ENCODE results near the gene PNPLA5.
"Not testable (repeated sequence)": the region's sequence is repeated elsewhere in the genome, so short reads cannot be mapped to it uniquely, and the experiment has no call there.

The PNPLA5 gene

GRCh38 chr22:43891360-43892182 lies at the start of gene PNPLA5:
Gene PNPLA5, minus strand, starts transcription at chr22:43892013. Its CDS starts 133 bp downstream, at chr22:43891880.
- FAIRE-seq (no peak), DNase-seq (ENCODE audit: low spot score) (no peak)

GRCh38 chr22:43941449-43941848 lies 49.6 kb upstream of the PNPLA5 start:
- no peak for DNase-seq (ENCODE audit: low spot score)
- no peak for FAIRE-seq

GRCh38 chr22:43931771-43932170 lies 40.0 kb upstream of the PNPLA5 start:
- DNase-seq (ENCODE audit: low spot score) (no peak), FAIRE-seq (no peak)

- no peak for DNase-seq (ENCODE audit: low spot score)
- no peak for FAIRE-seq
These were observed 37.1 kb upstream of the PNPLA5 start for GRCh38 chr22:43928908-43929307.

- FAIRE-seq (no peak), DNase-seq (ENCODE audit: low spot score) (no peak)
These were observed 36.7 kb upstream of the PNPLA5 start for GRCh38 chr22:43928468-43928867.

- no peak for FAIRE-seq
These were observed 34.5 kb upstream of the PNPLA5 start for GRCh38 chr22:43926349-43926710.

GRCh38 chr22:43925433-43926348 lies 33.9 kb upstream of the PNPLA5 start:
- FAIRE-seq = no peak
- no peak for DNase-seq (ENCODE audit: low spot score)

More at GRCh38 chr22:43926349-43926710, 34.5 kb upstream of the PNPLA5 start:
- DNase-seq (ENCODE audit: low spot score) = no peak

GRCh38 chr22:43924877-43925276 lies 33.1 kb upstream of the PNPLA5 start:
- no peak for FAIRE-seq
- DNase-seq (ENCODE audit: low spot score) = no peak

GRCh38 chr22:43923631-43924464 lies 32.0 kb upstream of the PNPLA5 start, which contains the start of gene PNPLA3:
Gene PNPLA3, plus strand, starts transcription at chr22:43923805. Its CDS starts 107 bp downstream, at chr22:43923912.
- DNase-seq (ENCODE audit: low spot score) (peak; percentile 45), FAIRE-seq (no peak)

- DNase-seq (ENCODE audit: low spot score) = no peak
These were observed 31.4 kb upstream of the PNPLA5 start for GRCh38 chr22:43923191-43923590.

GRCh38 chr22:43922123-43922522 lies 30.3 kb upstream of the PNPLA5 start:
- DNase-seq (ENCODE audit: low spot score) (no peak), FAIRE-seq (no peak)

More at GRCh38 chr22:43923191-43923590, 31.4 kb upstream of the PNPLA5 start:
- no peak for FAIRE-seq

GRCh38 chr22:43921370-43921769 lies 29.6 kb upstream of the PNPLA5 start:
- peak; percentile 91 for DNase-seq (ENCODE audit: low spot score)
- FAIRE-seq = peak; percentile 90

- no peak for DNase-seq (ENCODE audit: low spot score)
- FAIRE-seq = no peak
These were observed 27.5 kb upstream of the PNPLA5 start for GRCh38 chr22:43919106-43919973.

- DNase-seq (ENCODE audit: low spot score) = no peak
These were observed 25.7 kb upstream of the PNPLA5 start for GRCh38 chr22:43917521-43917920.

GRCh38 chr22:43911351-43911750 lies 19.5 kb upstream of the PNPLA5 start:
- DNase-seq (ENCODE audit: low spot score) (no peak), FAIRE-seq (no peak)

More at GRCh38 chr22:43917521-43917920, 25.7 kb upstream of the PNPLA5 start:
- FAIRE-seq = no peak

- FAIRE-seq (no peak), DNase-seq (ENCODE audit: low spot score) (no peak)
These were observed 18.4 kb upstream of the PNPLA5 start for GRCh38 chr22:43910178-43910695.

GRCh38 chr22:43909708-43910107 lies 17.9 kb upstream of the PNPLA5 start:
- DNase-seq (ENCODE audit: low spot score) (no peak), FAIRE-seq (no peak)

GRCh38 chr22:43905681-43906080 lies 13.9 kb upstream of the PNPLA5 start:
- DNase-seq (ENCODE audit: low spot score) (no peak), FAIRE-seq (no peak)

- FAIRE-seq; DNase-seq (ENCODE audit: low spot score): not testable (repeated sequence)
These were observed 12.6 kb upstream of the PNPLA5 start for GRCh38 chr22:43904412-43904811.

GRCh38 chr22:43903033-43903432 lies 11.2 kb upstream of the PNPLA5 start:
- FAIRE-seq; DNase-seq (ENCODE audit: low spot score): not testable (repeated sequence)
